SKM-1 (cell line): ENCODE measurements around the gene REEP1.
"Not testable (repeated sequence)": the region's sequence is repeated elsewhere in the genome, so short reads cannot be mapped to it uniquely, and the experiment has no call there.

Experiments used
- DNase-seq: peaks from one replicate; lab custom pipeline; 2025; ENCODE audit not compliant: unreplicated experiment; lab: John Stamatoyannopoulos, UW

REEP1 gene

DNA sequence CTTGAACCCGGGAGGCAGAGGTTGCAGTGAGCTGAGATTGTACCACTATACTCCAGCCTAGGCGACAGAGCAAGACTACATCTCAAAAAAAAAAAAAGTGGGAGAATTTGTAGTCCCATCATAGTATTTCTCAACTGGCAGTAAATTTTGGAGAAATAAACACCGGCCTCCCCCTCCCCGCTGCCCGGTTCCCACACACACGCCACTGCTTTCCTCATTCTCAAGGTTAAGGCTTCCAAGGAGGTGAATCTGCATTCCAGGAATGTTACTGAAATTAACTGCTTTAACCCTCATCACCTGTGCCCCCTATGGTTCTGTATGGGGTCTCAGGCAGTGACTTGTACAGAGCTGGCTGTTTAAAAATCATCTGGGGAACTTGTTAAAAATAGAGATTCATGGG is 88.2 kb downstream of the REEP1 start:
- DNase-seq = no peak

DNA sequence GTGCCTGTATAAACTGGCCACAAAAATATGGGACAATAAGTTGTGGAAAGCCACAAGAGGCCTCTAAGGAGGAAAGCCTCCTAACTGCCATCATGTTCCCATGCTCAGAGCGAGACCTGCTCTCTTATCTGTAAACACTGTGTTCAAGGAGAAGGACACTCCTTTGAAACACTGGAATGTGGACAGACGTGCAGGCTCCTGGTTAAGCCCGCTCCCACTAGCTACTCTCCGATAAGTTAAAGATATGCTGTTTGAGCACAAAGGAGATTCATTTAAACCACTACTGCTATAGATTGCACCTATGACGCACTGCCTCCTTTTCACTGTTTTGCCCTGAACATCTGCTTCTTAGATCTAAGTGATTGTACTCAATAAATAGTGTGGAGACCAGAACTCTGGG is 92.2 kb downstream of the REEP1 start:
- DNase-seq = not testable (repeated sequence)

DNA sequence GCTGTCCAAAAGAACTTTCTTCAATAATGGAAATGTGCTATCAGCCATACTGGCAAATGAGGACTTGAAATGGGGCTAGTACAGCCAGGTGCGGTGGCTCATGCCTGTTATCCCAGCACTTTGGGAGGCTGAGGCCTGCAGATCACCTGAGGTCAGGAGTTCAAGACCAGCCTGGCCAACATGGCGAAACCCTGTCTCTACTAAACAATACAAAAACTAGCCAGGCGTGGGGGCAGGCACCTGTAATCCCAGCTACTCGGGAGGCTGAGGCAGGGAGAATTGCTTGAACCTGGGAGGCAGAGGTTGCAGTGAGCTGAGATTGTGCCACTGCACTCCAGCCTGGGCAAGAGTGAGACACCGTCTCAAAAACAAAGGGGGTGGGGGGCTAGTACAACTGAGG is 92.6 kb downstream of the REEP1 start:
- not testable (repeated sequence) for DNase-seq

DNA sequence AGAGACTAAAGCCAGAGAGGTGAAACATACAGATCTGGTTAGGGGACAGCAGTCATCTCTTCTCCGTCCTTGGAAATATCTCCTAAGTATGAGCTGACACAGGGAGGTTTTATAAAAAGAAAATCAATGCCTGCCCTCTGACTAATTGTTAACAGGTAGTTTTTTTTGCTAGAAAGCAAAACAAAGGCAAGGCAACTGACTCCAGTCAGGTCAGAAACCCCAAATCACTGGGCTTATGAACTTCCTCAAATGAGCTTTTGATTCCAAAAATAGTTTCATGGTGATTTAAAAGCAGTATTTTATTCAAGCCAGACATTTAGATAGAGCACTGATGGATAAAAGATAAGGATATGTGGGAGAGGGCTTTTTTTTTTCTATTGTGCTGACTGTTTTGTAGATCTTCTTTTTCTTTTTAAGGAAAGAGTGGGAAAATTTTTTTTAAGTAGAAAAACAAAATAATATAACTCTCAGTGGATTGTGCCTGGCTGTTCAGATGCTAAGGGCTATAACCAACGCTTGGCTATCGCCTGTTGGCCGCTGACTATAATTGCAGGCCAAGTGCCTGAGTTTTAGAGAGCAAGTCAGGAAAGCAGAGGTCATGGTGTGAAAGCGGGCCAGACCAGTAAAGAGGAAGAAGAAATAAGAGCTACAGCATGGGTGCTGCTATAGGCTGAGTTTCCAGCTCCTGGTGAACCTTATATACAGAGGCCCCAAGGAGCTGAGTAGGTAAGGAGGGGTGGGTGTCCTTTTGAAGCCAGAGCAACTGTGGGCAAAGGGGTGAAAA is 93.3 kb downstream of the REEP1 start:
- DNase-seq = no peak

DNA sequence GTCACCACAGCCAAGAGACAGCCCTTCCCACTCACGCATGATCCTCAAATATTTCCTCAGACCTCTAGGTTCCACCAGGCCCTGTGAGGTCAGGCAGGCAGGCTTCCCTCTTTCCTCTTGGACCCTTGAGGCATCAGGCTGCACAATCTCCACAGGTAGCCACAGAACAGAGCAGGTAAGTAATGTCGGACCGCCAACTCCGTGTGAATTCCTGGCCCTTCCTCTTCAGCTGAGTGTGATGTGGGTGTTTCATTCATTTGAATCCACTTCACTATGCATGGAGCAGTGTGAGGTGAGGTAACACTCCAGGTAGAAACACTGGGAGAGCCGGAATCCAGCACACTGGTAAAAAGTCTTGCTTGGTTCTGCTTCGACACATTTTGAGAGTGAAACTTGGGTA is 94.2 kb downstream of the REEP1 start:
- no peak for DNase-seq

DNA sequence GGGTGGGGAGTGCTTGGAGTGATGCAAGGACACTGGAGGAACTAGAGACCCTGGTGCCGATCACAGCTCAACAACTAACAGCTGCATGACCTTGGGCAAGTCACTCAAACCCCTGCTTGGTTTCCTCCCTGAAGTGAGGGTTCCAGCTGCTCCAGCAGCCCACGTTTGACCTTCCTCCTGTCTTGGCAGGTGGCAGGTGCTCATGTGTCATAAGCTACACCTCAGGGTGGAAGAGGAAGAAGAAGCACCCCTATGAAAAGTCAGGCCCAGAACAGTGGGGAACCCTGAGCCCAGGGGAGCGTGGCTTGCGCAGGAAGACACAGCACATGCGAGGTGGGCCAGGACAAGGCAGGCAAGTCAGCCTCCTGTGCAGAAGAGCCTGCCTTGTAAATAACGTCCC is 95.8 kb downstream of the REEP1 start:
- no peak for DNase-seq

DNA sequence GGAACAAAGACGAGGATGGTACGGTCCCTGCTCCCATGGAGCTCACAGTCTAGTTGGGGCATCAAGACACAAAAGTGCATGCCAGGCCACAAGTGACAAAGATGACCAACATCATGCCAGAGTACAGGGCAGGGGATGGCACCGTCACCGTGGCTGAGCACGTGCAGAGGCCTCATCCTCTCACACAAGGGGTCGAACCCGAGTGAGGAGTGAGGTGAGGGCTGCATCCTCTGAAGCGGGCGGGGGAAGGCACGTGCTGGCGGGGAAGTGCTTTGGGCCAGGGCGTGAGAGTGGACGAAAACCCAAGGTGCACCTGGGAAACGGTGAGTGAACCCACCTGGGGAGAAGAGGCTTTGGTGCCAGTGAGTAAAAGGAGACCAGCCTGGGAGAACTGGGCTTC is 97.2 kb downstream of the REEP1 start:
- no peak for DNase-seq

DNA sequence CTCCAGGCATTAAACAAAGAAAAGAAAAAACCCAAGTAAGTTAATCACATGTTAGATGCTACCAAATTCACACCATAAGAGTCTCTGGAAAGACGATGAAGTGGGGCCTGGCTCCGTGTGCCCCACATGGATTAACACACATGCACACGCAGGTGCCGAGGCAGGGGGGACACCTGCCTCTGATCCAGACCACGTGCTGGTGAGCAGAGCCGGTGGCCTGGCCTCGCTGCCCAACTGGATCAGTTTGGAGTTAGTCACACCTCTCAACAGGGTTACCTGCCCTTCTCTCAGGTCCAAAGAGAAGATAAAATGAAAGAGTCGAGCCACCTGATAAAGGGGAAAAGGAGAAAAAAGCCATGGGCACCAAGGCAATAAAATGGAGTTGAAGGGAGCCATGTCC is 97.7 kb downstream of the REEP1 start:
- no peak for DNase-seq

DNA sequence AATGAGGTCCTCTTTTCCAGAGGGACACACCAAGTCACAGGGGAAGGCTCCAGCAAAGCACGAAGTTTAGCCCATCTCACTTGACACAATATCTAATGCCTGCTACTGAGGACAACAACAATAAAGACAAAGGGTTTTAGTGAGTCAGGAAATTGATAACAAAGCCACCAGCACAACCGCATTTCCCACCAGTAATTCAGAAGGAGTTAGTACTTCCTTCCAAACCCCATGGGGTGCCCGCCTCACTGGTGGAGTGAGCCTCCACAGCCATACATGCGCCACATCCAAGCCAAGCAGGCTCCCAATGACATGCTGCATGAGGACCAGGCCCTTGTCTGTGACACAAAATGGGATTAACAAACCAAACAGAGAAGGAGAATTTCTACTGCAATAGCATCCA is 98.1 kb downstream of the REEP1 start:
- DNase-seq = no peak

DNA sequence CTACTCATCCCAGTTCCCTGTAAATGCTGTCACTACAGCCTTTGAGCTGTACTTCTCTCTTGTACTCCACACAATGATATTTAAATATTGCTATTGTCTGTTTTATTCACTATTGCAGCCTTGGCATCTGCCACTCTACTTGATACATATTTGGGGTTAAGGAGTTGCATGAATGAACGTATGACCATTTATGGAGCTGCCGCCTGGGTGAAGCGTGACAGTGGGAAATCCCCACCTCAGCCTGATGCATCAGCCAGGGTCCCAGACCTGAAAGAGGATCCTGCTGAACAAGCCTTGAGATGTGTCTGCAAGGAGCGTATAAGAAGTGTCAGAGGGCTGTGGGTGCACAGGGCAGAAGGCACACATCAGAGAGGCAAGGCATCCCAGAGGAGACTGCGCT is 99.1 kb downstream of the REEP1 start:
- no peak for DNase-seq

DNA sequence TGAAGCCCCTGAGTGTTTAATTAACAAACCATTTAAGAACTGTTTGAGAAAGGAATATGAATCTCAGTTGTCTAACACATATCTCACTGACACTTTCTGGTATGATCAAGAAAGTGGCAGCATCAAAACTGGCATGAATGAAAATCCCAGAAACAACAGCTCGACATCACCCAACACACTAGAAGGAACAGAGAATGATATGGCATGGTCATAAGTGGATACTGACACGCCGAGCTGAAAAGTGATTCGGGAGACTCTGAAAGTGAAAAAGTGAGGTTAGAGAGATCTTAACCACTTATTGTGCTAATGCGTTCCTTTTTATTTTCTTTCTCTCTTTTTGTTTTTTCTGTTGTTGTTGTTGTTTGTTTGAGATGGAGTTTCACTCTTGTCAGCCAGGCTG is 100.3 kb downstream of the REEP1 start:
- no peak for DNase-seq

DNA sequence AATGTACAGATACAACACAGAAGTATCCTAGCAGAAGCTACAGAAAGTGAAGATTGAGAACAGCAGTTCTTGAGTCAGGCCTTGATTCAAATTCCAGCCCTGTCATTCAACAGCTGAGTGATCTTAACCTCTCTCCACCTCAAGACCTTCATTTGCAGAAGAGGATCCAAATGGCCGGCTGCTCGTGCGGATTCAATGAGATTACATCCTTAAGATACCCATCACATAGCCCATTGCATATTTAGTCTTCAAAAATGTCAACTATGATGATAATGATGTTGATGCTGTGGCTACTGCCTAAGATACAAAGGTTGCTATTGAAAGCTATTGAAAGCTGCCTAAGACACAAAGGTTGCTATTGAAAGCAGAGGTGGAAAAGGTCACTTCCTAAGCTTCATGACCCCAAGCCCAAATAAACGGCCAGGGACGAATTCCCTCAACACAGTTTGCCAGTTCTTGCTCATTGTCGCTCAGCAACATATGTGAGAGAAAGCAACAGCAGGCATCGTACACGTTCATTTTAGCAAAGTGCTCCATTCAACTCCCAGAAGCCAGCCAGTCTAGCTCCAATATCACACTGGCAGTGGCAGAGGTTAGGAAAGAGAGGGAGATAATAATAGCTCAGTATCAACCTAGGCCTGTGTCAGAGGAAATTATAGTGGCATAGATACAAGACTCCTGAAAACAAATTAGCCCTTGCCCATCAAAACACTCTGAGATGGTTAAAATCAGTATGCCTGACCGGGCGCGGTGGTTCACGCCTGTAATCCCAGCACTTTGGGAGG is 102.0 kb downstream of the REEP1 start:
- DNase-seq = no peak

DNA sequence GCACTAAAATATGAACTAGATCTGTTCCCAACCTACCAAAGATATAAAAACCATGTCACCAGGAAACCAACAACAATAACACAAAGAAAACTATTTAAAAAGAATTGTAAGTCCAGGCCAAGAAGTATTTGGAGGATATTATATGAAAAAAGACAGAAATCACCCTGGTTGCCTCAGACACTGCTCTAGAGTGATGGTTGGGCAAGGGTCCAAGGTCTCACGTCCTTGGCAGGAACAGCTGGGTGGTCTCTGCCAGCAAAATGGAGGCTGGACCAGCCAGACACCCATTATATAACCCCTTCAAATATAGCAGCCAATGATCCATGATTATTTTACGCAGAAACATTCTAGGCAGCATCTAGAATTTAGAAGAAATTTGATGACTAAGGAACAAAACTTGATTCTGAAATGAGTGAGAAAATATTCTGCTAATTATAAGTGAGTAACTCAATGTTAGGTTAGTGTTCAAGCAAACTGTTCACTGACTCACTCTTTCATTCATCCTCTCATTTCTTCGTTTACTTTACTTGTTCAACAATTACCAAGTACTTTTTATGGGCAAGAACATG is 102.8 kb downstream of the REEP1 start:
- no peak for DNase-seq

DNA sequence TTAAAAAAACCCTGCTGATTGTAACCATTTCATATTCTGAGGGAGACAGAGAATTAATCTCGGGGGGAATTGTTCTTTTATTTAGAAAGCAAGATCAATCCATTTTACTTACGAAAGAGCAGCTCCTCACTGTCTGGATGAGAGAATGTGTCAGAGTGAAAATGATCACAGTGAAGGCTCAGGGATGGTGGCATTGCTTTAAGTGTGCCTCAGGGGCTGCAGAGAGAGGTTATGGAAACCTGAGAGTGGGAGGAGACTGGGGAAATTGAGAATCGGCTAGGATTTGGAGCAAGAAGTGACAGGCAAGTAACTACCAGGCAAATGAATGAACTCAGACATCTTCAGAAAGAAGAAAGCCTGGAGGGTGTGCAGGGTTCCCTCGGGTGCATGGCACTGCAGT is 104.0 kb downstream of the REEP1 start:
- DNase-seq = no peak

DNA sequence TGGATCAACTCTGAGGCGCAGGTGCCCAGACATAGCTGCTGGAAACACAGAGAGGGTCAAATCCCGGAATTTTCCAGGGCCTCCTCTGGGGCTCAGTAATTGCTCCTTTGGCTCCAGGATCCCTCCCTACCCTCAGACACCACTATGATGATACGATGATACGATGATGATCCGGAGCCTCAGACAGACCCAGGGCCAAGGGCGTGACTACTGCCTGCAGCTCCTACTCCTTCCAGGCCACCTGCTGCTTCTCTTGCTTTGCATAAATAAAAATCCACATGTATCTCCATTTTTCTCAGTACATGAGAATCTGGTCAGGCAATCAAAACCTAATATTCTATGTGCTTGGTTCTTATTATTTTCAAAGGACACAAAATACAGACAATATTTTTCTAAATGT is 104.5 kb downstream of the REEP1 start:
- DNase-seq = no peak

DNA sequence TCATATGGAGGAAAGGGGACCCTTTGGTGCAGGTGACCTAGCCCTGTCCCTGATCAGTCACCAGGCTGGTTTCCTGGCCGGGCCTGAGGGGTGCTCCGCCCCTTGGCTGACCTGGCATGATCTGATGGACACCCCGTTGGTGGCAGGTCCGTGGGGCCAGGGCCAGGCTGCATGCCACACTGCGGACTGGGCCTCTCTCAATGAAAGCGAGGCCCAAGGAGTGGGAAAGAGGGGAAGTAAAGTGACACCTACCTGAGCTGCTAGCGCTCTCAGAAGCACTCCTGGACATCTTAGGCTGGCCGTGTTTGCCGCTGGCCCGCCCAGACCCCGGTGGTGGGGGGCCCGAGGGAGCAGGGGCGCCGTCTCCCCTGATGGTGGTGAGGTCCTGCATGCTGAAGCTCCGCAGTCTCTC is 105.0 kb downstream of the REEP1 start:
- no peak for DNase-seq

DNA sequence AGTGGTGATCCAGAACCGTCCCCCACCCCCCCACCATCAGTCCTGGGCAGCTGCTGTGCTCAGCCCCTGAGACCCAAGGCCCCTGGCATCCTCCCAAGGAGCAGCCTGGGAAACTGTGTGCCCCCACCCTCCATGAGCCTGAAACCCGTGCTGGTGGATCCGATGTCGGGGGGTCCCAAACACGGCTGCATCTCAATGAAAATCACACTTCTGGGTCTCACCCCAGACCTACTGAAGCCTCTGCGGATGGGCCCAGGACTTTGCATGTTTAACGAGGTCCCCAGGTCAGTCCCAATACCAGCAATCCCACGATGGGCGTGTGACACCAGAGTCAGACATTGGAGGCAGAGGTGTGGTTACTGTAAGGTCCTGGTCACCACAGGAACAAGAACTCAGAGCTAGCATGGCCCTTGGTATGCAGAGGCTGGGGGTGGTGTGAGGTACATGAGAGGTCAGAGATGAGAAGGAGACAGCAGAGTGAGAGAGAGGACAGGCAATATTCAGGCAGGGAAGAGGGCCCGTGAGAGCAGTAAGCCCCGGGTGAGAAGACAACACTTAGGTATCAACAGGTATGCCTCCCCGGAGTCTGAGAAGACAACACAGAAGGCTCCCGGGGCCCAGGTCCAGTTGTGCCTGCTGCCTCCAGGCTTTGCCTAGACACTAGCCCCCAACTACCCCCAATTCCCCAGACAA is 105.6 kb downstream of the REEP1 start:
- DNase-seq = no peak

DNA sequence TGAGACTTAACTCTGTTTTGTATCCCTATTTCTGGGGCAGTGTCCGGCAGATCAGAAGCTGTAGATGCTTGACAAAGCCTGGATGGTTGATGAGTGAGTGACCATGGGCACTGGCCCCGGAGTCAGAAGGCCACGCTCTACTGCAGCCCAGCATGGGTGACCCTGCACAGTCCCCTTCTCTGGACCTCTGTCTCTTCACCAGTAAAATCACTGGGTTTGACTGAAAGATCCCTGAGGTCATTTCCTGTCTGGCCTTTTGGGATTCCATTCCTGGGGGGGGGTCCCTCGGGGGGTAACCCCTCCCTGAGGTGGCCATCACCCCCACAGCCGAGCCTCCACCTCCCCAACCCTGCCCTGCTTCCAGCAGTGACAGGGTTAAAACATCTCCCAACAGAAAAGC is 106.5 kb downstream of the REEP1 start:
- DNase-seq = no peak

DNA sequence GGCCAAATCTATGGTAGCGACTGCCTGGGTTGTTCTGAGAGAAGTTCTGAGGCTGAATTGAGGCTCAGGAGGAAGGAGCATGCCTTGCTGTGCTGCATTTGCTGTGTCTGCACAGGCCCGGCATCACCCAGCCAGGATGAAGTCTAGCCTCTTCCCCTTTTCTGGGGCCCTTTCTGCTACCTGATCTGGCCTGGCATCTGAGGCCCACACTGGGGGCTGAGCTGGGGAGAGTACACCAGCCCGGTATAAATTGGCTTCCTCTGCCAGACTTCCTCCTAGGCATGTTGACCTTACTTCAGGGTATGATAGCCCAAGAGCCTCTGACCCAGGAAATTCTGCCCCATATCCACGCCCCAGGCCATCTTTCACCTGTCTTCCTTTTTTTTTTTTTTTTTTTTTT is 108.2 kb downstream of the REEP1 start:
- DNase-seq = peak; percentile 86

DNA sequence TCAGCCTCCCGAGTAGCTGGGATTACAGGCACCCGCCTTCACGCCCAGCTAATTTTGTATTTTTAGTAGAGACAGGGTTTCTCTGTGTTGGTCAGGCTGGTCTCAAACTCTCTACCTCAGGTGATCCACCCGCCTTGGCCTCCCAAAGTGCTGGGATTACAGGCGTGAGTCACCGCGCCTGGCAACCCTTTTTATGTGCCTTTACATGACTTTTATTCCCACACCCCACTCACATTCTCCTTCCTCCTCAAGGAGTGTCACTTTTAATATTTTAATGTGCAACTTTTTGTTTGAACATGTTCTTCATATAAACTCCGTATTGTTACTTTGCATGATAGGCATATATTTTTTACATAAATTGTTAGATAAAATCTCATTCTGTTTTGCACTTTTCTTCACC is 108.9 kb downstream of the REEP1 start:
- DNase-seq = not testable (repeated sequence)

DNA sequence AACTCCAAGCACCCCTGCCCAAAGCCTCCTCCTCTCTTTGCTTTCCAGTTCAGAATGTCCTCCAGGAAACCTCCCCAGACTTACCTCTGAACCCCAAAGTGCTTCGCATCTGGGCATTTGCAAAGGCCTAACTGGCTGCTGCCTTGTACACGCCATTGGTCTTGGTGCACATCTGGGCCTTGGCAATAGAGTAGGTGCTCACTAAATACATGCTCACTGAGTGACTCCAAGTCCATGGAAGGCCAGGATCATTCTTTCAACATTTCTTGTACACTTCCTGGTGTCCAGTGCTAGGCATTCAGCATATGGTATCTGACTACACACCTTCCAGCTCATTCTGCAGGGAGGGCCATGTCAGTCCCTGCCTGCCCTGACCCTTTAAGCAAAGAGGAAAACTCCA is 109.7 kb downstream of the REEP1 start:
- no peak for DNase-seq
